Stimulated activated CD4-positive, alpha-beta T cell treated with anti-CD3 and anti-CD28 coated beads, Interleukin-12 subunit alpha, Interleukin-12 subunit beta, amount 100 ng/mL, for 48 hours (primary cell): ENCODE data around the gene GRPEL1.
"Not testable (repeated sequence)": the region's sequence is repeated elsewhere in the genome, so short reads cannot be mapped to it uniquely, and the experiment has no call there.

Experiments used
- DNase-seq, 3 donors: peaks; one replicate each; pipeline ENCODE4 v3.0.0-alpha.2; 2020; ENCODE audit warnings: low read depth in 2 of 3, low spot score in 1 of 3

GRPEL1 gene

GRCh38 chr4:7067452-7068278 lies at the start of gene GRPEL1:
GRPEL1 (minus strand) TSS chr4:7068064; CDS start chr4:7068032, 32 bp downstream.
- peak; percentile 99 to 100 (median 100) for DNase-seq

- DNase-seq = no peak
These were observed 48.8 kb upstream of the GRPEL1 start for GRCh38 chr4:7116705-7117104.

GRCh38 chr4:7115557-7116340 lies 47.9 kb upstream of the GRPEL1 start:
- DNase-seq = no peak

- no peak for DNase-seq
These were observed 44.8 kb upstream of the GRPEL1 start for GRCh38 chr4:7112656-7113055.

- no peak for DNase-seq
These were observed 43.6 kb upstream of the GRPEL1 start for GRCh38 chr4:7111441-7111840.

GRCh38 chr4:7110546-7110945 lies 42.7 kb upstream of the GRPEL1 start:
- no peak for DNase-seq

- DNase-seq = no peak
These were observed 41.3 kb upstream of the GRPEL1 start for GRCh38 chr4:7109169-7109568.

- DNase-seq = no peak
These were observed 40.8 kb upstream of the GRPEL1 start for GRCh38 chr4:7108660-7109059.

GRCh38 chr4:7108046-7108625 lies 40.3 kb upstream of the GRPEL1 start:
- no peak for DNase-seq

GRCh38 chr4:7107166-7107905 lies 39.5 kb upstream of the GRPEL1 start:
- no peak for DNase-seq

GRCh38 chr4:7105276-7105675 lies 37.4 kb upstream of the GRPEL1 start:
- no peak for DNase-seq

GRCh38 chr4:7104366-7105031 lies 36.6 kb upstream of the GRPEL1 start:
- DNase-seq = no peak

GRCh38 chr4:7103607-7104365 lies 35.9 kb upstream of the GRPEL1 start:
- no peak for DNase-seq

GRCh38 chr4:7103031-7103606 lies 35.3 kb upstream of the GRPEL1 start:
- DNase-seq = peak; percentile 74 to 83 (median 82)

GRCh38 chr4:7102516-7102909 lies 34.6 kb upstream of the GRPEL1 start:
- DNase-seq = not testable (repeated sequence)

GRCh38 chr4:7101692-7102515 lies 34.0 kb upstream of the GRPEL1 start:
- DNase-seq = peak; percentile 38 to 55 (median 50)

GRCh38 chr4:7096236-7096635 lies 28.4 kb upstream of the GRPEL1 start:
- DNase-seq = no peak

- no peak for DNase-seq
These were observed 27.8 kb upstream of the GRPEL1 start for GRCh38 chr4:7095611-7096155.
